HG03139 (cell line): ENCODE data around the gene INHA.

Experiments used
- ATAC-seq: cut with Tn5 transposase; IDR thresholded peaks from one replicate; pipeline ENCODE4 v1.9.1; 2021; ENCODE audit not compliant: unreplicated experiment

INHA gene

DNA sequence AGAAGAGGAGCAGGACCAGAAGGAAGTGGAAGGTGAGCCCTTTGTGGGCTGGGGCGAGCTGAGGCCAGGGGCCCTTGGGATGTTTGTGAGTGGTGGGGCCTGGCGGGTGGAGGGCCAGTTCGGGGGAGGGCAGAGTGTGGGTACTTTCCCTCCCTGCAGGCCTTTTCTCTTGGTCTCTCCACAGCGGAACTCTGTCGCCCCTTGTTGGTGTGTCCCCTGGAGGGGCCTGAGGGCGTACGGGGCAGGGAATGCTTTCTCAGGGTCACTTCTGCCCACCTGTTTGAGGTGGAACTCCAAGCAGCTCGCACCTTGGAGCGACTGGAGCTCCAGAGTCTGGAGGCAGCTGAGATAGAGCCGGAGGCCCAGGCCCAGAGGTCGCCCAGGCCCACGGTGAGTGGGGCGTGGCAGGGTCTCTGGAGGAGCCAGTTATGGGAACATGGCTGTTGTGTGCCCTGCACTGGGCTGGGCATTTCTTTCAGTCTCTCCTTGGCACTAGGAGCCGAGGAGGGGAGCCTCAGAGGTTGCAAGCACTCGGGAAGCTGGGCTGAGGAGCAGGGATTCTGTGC lies 36.4 kb downstream of the INHA start:
- ATAC-seq: no peak

DNA sequence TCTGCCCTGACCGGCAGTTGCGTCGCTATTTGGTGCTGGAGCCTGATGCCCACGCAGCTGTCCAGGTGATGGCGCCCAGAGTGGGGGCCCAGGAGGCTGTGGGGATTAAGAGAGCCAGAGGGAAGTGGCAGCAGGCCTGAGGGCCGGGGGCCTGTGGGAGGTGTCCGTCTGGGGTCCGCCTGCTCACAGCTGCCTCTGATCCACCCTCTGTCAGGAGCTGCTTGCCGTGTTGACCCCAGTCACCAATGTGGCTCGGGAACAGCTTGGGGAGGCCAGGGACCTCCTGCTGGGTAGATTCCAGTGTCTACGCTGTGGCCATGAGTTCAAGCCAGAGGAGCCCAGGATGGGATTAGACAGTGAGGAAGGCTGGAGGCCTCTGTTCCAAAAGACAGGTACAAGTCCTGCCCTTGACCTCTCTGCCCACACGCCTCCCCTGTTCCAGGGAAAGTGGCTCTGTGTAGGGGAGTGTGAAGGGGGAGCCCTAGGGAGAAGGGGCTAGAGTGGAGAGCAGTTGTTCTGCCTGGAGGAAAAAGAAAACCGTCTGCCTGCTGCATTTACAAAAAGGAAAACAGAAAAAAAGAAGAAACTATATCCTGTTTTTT lies 37.1 kb downstream of the INHA start:
- ATAC-seq: no peak

DNA sequence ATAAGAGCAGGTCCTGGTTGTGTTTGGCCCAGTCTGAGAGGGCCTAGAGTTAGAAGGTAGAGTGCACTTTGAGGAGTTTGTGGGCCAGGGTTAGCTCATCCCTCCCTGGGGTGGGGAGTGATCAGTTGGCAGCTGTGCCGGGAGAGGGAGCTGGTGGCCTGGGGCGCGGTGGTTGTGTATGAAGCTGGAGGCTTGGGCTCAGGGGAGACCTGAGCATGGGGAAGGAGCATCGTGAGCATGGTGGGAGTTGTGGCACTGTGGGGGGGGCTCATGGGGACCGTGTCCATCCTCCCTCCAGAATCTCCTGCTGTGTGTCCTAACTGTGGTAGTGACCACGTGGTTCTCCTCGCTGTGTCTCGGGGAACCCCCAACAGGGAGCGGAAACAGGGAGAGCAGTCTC lies 39.2 kb downstream of the INHA start:
- ATAC-seq: no peak

DNA sequence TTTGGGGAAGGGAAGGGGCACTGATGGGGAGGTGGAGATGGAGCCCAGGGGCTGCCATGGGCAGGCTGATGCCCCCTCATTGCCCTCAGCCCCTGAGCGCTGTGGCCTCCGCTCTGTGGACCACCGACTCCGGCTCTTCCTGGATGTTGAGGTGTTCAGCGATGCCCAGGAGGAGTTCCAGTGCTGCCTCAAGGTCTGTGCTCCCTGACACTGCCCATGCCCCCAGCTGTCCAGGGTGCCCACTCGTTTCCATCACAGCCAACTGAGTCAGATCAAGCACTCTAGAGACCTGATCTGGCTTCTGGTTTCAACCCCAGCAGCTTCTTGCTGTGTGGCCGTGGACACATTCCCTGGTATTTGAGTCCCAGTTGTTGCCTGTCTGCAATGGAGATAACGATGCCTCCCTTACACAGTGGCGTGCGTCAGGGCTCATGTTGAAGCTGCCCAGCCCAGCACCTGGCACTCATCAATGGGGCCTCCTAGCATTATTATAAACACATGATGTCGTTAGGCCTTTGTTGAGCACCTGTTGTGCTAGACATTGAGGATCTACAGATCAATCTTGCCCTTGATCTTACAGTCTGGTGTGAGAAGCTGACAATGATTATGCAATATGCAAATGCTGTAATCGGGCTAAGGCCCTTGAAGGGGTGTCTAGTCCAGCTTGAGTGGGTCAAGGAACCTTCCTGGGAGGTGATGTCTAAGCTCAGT lies 39.9 kb downstream of the INHA start:
- ATAC-seq: no peak

DNA sequence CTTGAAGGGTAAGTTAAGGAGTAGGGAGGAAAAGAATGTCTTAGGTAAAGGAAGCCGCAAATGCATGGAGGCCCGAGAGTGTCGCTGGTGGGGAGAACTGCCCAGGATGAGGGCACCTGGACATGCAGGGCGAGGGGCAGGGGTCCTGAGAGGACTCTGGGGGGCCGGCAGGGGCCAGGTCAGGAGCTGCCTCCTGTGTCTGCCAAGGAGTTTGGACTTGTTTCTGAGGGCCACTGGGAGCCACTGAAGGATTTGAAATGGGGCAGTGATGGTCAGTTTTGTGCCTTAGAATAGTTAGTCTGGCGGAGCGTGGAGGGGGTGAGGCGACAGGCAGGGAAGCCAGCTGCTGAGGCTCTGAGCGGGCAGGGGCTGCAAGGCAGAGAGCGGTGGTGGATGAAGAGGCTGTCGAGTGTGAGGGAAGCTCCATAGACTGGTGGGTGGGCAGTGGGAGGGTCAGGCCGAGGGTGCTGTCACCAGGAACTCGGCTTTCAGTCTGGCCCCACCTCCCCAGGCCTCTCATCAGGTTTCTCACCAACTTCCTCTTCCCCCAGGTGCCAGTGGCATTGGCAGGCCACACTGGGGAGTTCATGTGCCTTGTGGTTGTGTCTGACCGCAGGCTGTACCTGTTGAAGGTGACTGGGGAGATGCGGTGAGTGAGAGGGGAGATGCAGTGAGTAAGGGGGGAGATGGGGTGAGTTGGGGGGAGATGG lies 40.6 kb downstream of the INHA start:
- no peak for ATAC-seq

DNA sequence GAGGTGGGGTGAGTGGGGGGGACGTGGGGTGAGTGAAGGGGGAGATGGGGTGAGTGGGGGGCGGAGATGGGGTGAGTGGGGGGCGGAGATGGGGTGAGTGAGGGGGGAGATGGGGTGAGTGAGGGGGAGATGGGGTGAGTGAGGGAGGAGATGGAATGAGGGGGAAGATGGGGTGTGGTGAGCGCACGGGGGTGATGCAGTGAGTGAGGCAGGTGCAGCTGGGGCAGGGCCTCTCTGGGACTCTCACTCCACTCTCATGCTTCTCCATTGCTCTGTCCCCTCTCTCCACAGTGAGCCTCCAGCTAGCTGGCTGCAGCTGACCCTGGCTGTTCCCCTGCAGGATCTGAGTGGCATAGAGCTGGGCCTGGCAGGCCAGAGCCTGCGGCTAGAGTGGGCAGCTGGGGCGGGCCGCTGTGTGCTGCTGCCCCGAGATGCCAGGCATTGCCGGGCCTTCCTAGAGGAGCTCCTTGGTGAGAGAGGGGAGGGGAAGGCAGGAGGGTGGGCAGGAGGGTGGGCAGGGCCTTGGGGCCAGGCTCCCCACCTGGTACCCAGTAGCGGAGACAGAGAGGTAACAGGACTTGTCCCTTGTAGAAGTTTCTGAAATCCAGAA lies 41.5 kb downstream of the INHA start:
- no peak for ATAC-seq

DNA sequence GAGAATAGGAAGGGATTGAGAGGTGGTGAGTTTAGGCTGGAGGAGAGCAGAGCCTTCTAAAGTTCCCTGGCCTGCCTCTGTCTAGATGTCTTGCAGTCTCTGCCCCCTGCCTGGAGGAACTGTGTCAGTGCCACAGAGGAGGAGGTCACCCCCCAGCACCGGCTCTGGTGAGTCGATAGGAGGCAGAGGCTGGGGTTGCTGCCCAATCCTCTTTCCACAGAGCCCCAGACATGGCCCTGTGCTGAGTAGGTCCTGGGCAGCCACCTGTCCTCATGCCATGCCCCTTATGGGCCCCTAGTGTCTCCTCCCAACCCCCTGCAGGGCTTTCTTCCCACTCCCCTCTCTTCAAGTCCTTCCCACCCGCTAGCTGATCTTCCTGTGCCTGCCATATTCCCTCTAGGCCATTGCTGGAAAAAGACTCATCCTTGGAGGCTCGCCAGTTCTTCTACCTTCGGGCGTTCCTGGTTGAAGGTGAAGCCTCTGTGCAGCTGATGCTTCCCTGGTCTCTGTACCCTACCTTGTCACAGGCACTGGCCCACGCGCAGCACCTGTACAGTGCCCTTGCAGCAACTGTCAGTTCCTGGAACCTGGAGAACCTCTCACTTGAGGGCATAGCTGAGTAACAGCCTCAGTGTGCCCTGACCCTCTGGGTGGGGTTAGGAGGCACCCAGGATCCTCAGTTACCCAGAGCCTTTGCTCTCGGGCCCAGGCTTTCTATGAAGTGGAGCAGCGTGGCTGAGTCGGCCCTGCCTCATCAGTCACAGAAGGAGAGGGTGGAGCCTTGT lies 42.2 kb downstream of the INHA start:
- ATAC-seq: no peak

DNA sequence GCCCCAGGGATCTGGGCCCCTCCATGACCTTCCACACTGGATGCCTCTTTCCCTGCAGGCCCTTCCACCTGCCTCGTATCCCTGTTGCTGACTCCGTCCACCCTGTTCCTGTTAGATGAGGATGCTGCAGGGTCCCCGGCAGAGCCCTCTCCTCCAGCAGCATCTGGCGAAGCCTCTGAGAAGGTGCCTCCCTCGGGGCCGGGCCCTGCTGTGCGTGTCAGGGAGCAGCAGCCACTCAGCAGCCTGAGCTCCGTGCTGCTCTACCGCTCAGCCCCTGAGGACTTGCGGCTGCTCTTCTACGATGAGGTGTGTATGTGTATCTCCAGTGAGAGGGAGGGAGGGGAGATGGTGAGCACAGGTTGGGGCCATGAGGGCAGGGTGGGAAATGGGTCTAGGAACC lies 42.9 kb downstream of the INHA start:
- no peak for ATAC-seq

DNA sequence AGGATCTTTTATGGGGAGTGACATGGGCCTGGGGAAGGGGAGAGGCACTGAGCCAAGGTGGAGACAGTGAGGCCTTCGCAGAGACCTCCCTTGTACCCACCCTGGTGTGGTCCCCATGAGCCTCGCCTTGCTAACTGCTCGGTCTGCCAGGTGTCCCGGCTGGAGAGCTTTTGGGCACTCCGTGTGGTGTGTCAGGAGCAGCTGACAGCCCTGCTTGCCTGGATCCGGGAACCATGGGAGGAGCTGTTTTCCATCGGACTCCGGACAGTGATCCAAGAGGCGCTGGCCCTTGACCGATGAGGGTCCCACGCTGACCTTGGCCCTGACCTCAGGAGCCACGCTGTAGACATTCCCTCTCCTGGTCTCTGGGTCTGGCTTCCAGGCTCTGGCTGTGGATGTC lies 43.8 kb downstream of the INHA start:
- ATAC-seq: no peak

DNA sequence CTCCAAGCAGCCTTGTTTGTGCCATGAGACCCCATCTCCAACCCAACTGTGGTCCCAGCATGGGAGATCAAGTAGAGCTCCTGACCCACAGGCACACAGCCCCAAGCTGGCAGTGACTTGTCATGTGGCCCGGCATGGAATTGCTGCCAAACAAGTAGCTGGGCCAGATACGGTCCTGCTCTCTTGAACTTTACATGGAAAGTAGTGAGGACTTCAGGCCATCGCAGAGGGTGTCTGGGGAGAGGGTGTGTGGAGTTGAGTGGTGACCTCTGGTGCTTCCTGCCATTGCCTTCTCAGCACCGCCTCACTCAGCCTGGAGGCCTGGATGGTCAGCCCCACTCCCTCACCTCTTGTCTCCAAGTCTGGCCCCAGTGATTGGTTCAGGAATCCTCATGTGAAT lies 44.4 kb downstream of the INHA start:
- no peak for ATAC-seq

DNA sequence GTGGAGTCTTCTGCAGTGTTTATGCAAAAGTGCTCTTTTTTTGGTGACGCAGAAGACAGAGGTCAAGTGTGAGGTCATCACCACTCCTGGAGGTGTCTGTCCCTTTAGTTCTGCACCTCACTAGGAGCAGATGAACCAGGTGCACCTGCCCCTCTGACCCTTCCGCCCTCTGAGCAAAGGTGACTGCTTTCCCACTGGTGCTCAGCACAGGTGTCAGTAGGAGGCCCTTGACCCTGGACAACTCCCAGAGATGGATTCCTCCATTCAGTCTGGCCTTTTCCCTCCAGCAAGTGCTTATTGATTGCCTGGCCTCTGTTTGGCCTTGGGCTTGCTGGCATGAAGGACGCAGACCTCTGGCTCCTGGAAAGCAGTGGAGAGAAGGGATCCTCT lies 46.6 kb downstream of the INHA start:
- ATAC-seq: no peak

DNA sequence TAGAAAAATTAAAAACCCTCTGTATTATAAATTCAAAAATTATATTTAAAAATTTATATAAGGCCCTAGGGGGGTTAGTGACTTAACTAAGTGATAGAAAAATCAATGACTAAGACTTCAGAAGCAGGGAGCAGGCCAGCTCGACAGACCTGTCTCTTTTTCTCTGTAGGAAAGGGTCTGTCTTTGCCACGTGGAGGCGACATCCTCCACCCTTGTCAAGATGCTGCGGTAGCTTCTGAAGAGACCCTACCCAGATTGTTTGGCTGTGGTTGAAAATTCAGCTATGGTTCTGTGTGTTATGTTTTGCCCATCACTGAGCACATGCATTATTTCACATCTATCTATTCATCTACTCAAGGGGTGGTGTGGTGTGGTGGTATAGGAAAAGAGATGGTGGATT lies 47.1 kb downstream of the INHA start:
- ATAC-seq: no peak

DNA sequence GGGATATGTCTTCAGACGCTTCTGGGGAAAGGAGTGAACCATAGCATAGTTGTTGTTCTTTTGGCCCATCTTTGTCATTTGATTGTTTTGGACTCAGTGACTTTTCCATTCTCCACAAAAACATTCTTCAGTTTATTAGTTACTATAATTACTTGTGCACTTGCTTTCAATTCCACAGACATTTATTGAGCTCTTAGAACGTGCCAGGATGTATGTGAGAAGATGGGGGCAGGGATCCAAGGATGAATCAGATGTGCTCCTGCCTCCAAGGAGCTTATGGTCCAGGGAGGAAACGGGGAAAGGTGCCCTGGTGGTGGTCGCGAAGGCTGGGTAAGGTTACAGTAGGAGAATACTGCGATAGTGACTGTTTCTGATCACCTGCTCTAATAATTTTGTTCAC lies 48.4 kb downstream of the INHA start:
- no peak for ATAC-seq

DNA sequence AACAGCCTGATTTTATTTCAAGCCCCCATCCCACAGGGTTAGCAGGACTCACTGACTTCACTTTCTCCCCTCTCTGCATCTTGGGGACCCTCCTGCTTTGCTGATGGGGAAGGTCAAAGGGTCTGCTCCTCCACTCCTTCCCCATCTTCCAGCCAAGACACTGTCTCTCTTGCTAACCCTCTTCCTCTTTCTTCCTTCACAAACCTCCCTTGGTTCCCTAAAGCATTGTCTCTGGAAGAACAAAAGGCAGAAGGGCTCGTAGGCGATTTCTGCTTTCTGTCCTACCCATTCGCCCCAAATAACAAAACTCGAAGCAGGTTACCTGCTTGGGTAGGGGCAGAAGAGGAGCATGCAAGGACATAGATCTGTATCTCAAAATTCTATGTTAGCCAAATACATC lies 49.8 kb downstream of the INHA start:
- ATAC-seq: no peak

DNA sequence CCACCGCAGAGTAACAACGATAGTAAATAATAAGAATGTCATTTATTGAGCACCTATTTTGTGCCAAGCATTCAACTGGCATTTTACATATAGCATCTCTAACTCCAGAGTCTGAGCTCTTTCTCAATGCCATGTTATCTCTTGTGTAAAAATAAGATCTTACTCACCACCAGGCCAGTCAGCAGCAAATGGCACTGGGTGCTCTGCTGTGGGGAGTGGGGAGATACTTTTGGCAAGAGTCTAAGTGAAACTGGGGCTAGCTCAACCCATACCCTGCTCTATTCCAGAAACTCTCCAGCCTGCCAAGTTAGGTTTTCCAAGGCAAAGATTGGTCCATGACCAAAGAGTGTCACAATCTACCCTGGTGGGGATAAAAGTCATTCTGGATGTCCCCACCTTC lies 50.4 kb downstream of the INHA start:
- no peak for ATAC-seq

DNA sequence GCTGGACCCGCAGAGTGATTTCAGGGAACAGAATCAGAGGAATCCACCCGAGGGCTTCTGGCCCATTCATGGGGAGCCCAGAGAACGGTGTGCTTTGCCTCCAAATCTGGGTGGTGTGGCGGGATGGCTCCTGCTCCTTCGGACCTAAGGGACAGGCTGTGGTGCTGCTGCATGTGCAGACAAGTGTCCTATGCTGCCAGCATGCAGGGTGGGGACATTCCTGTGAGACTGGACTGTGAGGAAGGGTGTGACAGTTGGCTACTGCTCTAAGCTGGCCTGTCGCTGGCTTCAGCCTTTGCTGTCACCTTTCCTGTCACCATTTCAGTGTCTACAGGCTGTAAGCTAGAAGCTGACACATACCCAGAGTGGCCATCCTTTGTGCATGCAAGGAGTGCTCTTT lies 52.5 kb downstream of the INHA start:
- ATAC-seq: no peak

DNA sequence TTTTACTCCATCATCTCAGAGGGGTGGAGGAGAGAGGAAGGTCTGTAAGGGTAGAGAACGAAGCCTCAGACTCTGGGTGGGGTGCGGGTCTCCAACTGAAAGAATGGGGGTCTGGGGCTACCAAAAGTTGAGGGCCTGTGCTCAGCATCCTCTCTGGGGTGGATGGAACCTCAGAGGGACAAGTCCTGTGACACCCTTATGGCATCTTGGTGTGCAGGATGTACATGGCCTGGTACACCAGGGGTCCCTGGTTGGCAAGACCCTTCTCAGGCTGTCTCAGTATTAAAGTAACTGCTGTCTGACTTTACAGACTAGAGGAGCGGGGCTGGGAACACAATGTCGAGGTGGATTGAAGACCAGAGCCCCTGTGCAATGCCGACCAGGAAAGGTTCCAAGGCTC lies 53.1 kb downstream of the INHA start:
- no peak for ATAC-seq
